HepG2 (cell line): ENCODE results near the gene NEURL2. TPM values are rescaled to one million over a fixed set of nuclear protein-coding genes. Genes with fewer than 3 reads are reported as not detected.

Experiments used
- ATAC-seq: fragments of 200-7000 bp; cut with Tn5 transposase; 3 replicates; pipeline ENCODE4 v1.9.1; 2020; ENCODE audit warnings: mild to moderate bottlenecking, moderate library complexity
- BruUV-seq: library from RNA; stranded (reverse); fragments of 400-500 nt; replicated peaks from 2 replicates; lab custom pipeline; 2021; lab: Mats Ljungman, UMichigan
- CTCF ChIA-PET: fragments of 300-600 bp; formaldehyde crosslinking; extraction: SDS; loops from one replicate; lab custom pipeline; 2021; ENCODE audit warnings: low total read pairs, inconsistent platforms, low intra/inter-chr PET ratio; lab: Yijun Ruan, JAX
- POLR2A ChIA-PET: fragments of 350-600 bp; sonication (Branson Sonifier 250); formaldehyde crosslinking; loops from one replicate; lab custom pipeline; 2020; ENCODE audit warnings: antibody characterized with exemption, inconsistent platforms; lab: Yijun Ruan, JAX
- DNase-seq: peaks from one replicate; pipeline ENCODE4 v3.0.0-alpha.2; 2015; ENCODE audit warnings: low spot score
- FAIRE-seq: peaks from 3 replicates; lab custom pipeline; 2011; peaks lifted over from hg19 to GRCh38; lab: Jason Lieb, UNC
- H2AFZ ChIP-seq: one replicate; pipeline ENCODE4 v1.6.1; 2011; ENCODE audit warnings: low read length, inconsistent platforms
- H3K27ac ChIP-seq: fragments of 300-600 bp; 3 replicates; pipeline ENCODE4 v1.8.0; 2011; ENCODE audit warnings: mixed run types, mild to moderate bottlenecking, mixed read lengths, low read length, inconsistent platforms; ENCODE audit not compliant: insufficient read depth; ENCODE audit errors: extremely low read length
- H3K27me3 ChIP-seq, 2 experiments: fragments of 200-600 bp in 1 of 2; 2 replicates in 1 of 2; 3 replicates in 1 of 2; pipeline versions ENCODE4 v1.6.0 to v1.8.0; 2011; ENCODE audit warnings: low read length in 2 of 2, mild to moderate bottlenecking in 2 of 2, moderate library complexity in 2 of 2, inconsistent platforms in 1 of 2; ENCODE audit not compliant: insufficient read depth in 2 of 2, control insufficient read depth in 1 of 2
- H3K36me3 ChIP-seq, 2 experiments: fragments of 200-600 bp in 1 of 2; replicated peaks in 1 of 2; 2 replicates in 1 of 2; 3 replicates in 1 of 2; pipeline versions ENCODE4 v1.5.1 to v1.8.0; 2011; ENCODE audit warnings: low read length in 2 of 2, inconsistent platforms in 1 of 2; ENCODE audit not compliant: insufficient read depth in 2 of 2, control insufficient read depth in 1 of 2
- H3K4me1 ChIP-seq: 2 replicates; pipeline ENCODE4 v1.5.1; 2012; ENCODE audit warnings: low read length, inconsistent platforms; ENCODE audit not compliant: insufficient read depth
- H3K4me2 ChIP-seq: 2 replicates; pipeline ENCODE4 v1.6.0; 2011; ENCODE audit warnings: low read depth, low read length, inconsistent platforms
- H3K4me3 ChIP-seq, 3 experiments: fragments of 200-600 bp in 1 of 3; sonication (generic), shearing (Covaris generic) in 1 of 3; replicated peaks in 1 of 3; 2 replicates each; pipeline ENCODE4 v1.5.1; 2011 to 2016; ENCODE audit warnings: low read length in 3 of 3, inconsistent platforms in 2 of 3, low read depth in 2 of 3, mild to moderate bottlenecking in 2 of 3, control low read depth in 1 of 3, mixed read lengths in 1 of 3; ENCODE audit not compliant: insufficient read depth in 1 of 3
- H3K79me2 ChIP-seq: one replicate; pipeline ENCODE4 v1.6.1; 2011; ENCODE audit warnings: low read length, inconsistent platforms; ENCODE audit not compliant: insufficient read depth
- H3K9ac ChIP-seq: 2 replicates; pipeline ENCODE4 v1.6.0; 2011; ENCODE audit warnings: mild to moderate bottlenecking, low read depth, low read length, inconsistent platforms; ENCODE audit not compliant: insufficient read depth
- H3K9me3 ChIP-seq: 2 replicates; pipeline ENCODE4 v1.5.1; 2012; ENCODE audit warnings: mild to moderate bottlenecking, low read length
- H4K20me1 ChIP-seq: 2 replicates; pipeline ENCODE4 v1.6.0; 2011; ENCODE audit warnings: inconsistent platforms, mild to moderate bottlenecking, low read length, moderate library complexity; ENCODE audit not compliant: insufficient read depth
- ATF4 ChIP-seq, 2 experiments: fragments of 450-650 bp in 1 of 2; sonication (generic) in 1 of 2; formaldehyde crosslinking; IDR thresholded peaks; 2 replicates each; pipeline versions ENCODE4 v1.5.0 to v1.8.0; 2020 to 2022; ENCODE audit warnings: mild to moderate bottlenecking in 1 of 2, missing genetic modification reagents in 1 of 2
- ESRRA ChIP-seq: sonication (generic); formaldehyde crosslinking; IDR thresholded peaks from 2 replicates; pipeline ENCODE4 v1.5.1; 2020; ENCODE audit warnings: mild to moderate bottlenecking, low read depth, missing genetic modification reagents
- GFI1 ChIP-seq: sonication (generic); formaldehyde crosslinking; IDR thresholded peaks from 2 replicates; pipeline ENCODE4 v1.5.0; 2020; ENCODE audit warnings: missing genetic modification reagents, mild to moderate bottlenecking, borderline replicate concordance
- IRF1 ChIP-seq: sonication (generic); formaldehyde crosslinking; IDR thresholded peaks from 2 replicates; pipeline ENCODE4 v1.4.0; 2020; ENCODE audit warnings: low read depth, mild to moderate bottlenecking, missing genetic modification reagents
- KAT7 ChIP-seq: IDR thresholded peaks from 2 replicates; pipeline ENCODE4 v1.6.1; 2018; ENCODE audit warnings: borderline replicate concordance, missing compliant biosample characterization
- MAFF ChIP-seq: IDR thresholded peaks from 2 replicates; pipeline ENCODE4 v1.6.1; 2011; ENCODE audit warnings: low read depth, low read length, improper control_type of control experiment
- MEIS1 ChIP-seq: sonication (generic); formaldehyde crosslinking; IDR thresholded peaks from 2 replicates; pipeline ENCODE4 v1.9.0; 2021; ENCODE audit warnings: mild to moderate bottlenecking, missing genetic modification reagents, moderate library complexity, borderline replicate concordance
- NFATC3 ChIP-seq: sonication (generic); formaldehyde crosslinking; IDR thresholded peaks from 2 replicates; pipeline ENCODE4 v1.5.1; 2020; ENCODE audit warnings: mild to moderate bottlenecking, missing genetic modification reagents
- NONO ChIP-seq, 2 experiments: fragments of 450-650 bp in 1 of 2; sonication (generic) in 1 of 2; formaldehyde crosslinking in 1 of 2; IDR thresholded peaks in 1 of 2; conservative IDR thresholded peaks in 1 of 2; 2 replicates each; pipeline versions ENCODE4 v1.6.1 to v1.8.0; 2017 to 2022; ENCODE audit warnings: mild to moderate bottlenecking in 1 of 2, missing genetic modification reagents in 1 of 2, moderate library complexity in 1 of 2
- POGZ ChIP-seq: sonication (generic); formaldehyde crosslinking; IDR thresholded peaks from 2 replicates; pipeline ENCODE4 v1.4.0; 2020; ENCODE audit warnings: mild to moderate bottlenecking, missing genetic modification reagents
- SAP130 ChIP-seq: IDR thresholded peaks from 2 replicates; pipeline ENCODE4 v1.6.1; 2016; ENCODE audit warnings: low read depth
- SYNCRIP ChIP-seq: fragments of 200-400 bp; formaldehyde crosslinking; IDR thresholded peaks from 2 replicates; pipeline ENCODE4 v1.6.1; 2018; ENCODE audit warnings: mild to moderate bottlenecking, low read depth, low read length; ENCODE audit not compliant: insufficient read depth
- TEAD3 ChIP-seq: optimal IDR thresholded peaks from 2 replicates; pipeline ENCODE3; 2016; ENCODE audit warnings: borderline replicate concordance
- ZFP36L1 ChIP-seq: sonication (generic); formaldehyde crosslinking; IDR thresholded peaks from 2 replicates; pipeline ENCODE4 v1.8.0; 2022; ENCODE audit warnings: mild to moderate bottlenecking, missing genetic modification reagents, moderate library complexity
- ZHX1 ChIP-seq: sonication (generic); formaldehyde crosslinking; IDR thresholded peaks from 2 replicates; pipeline ENCODE4 v1.8.1; 2022; ENCODE audit warnings: low read depth, mild to moderate bottlenecking, missing genetic modification reagents
- ZKSCAN1 ChIP-seq: fragments of 150-350 bp; IDR thresholded peaks from 2 replicates; pipeline ENCODE4 v1.6.1; 2014; ENCODE audit warnings: low read length
- ZNF256 ChIP-seq: sonication (generic); formaldehyde crosslinking; conservative IDR thresholded peaks from 2 replicates; pipeline ENCODE4 v1.4.0; 2020; ENCODE audit warnings: missing genetic modification reagents
- ZNF263 ChIP-seq: sonication (generic); formaldehyde crosslinking; IDR thresholded peaks from 2 replicates; pipeline ENCODE4 v1.4.0; 2020; ENCODE audit warnings: missing genetic modification reagents
- WGBS: methylation state at CpG from one replicate; pipeline ENCODE4 v1.1.6; 2017; ENCODE audit warnings: low lambda C conversion rate; 5-methylcytosine and 5-hydroxymethylcytosine counted together
- in situ Hi-C: cut with HindIII; loops from 2 replicates; pipeline ENCODE4 v1.10.0; 2017; ENCODE audit warnings: low pct_unique_long_range_greater_than_20kb; ENCODE audit not compliant: extremely low pct_ligation_motif_present
- intact Hi-C: fragments of 100-400 bp; cut with micrococcal nuclease; formaldehyde crosslinking; loops from one replicate; pipeline ENCODE4 v1.10.0; 2022; ENCODE audit not compliant: unreplicated experiment
- polyA plus RNA-seq, 8 experiments: library from polyadenylated mRNA; depleted of rRNA in 3 of 8; stranded (reverse) in 7 of 8; unstranded in 1 of 8; fragments of >200 nt; fragmentation: Illumina TruSeq in 4 of 8; extraction: Trizol in 4 of 8; gene quantifications; 2 replicates each; pipeline versions ENCODE4 v1.2.1 to v1.2.3, GENCODE V29; 2011 to 2016; ENCODE audit warnings: low read depth in 4 of 8, missing spikeins in 1 of 8, mixed read lengths in 1 of 8; ENCODE audit not compliant: insufficient read depth in 1 of 8
- total RNA-seq, 5 experiments: library from RNA; depleted of rRNA; stranded (reverse); fragments of >200 nt; fragmentation: Illumina TruSeq; extraction: Trizol; gene quantifications; 2 replicates each; pipeline ENCODE4 v1.2.3, GENCODE V29; 2016; ENCODE audit warnings: low read depth in 1 of 5

The NEURL2 gene
- total and polyA plus RNA-seq, 2 of the 13 experiments (the other 11 are each of a cell fraction or from before 2014, with no cell fraction given), result 7.2 to 9.7 TPM

- Histone ChIP-seq H3K9ac (peak overlapping the region; percentile 87), H3K9me3 (no peaks in the 10 kb centered on the region), H4K20me1 (no peaks in the 10 kb centered on the region), H3K79me2 (peaks cover 32% of the 10 kb centered on the region), H3K4me3 (peak overlapping the region; percentile 86 to 98 (median 96)), H3K27ac (peak overlapping the region; percentile 87), H3K27me3 (no peaks in the 10 kb centered on the region), H3K4me1 (peaks cover 45% of the 10 kb centered on the region), H2AFZ (no peak overlapping the region), H3K4me2 (peak overlapping the region; percentile 85), H3K36me3 (peaks cover 26 to 47% of the 10 kb centered on the region in 2 experiments)
- WGBS, result 42% methylated on average over 60 of the region's 79 CpGs
- in situ Hi-C loops, result loop anchor here (5.0 kb wide), 2 partner anchors 42 to 72 kb away; partner anchors contain the start of gene PCIF1
- ChIA-PET CTCF (interaction anchor here (1.2 to 2.6 kb wide), 5 partner anchors 43 to 91 kb away, joined by 3 to 19 read pairs (median 3); partner anchors contain the start of gene ZNF335), POLR2A (interaction anchor here (0.7 to 8.1 kb wide), 28 partner anchors 9 to 98 kb away, joined by 3 to 164 read pairs (median 8); partner anchors contain the start of genes ACOT8, DNTTIP1, PCIF1 and PLTP)
- peak; percentile 78 for FAIRE-seq
- TSS peak; percentile 70 for BruUV-seq
- ATAC-seq, result peak; percentile 87
- DNase-seq, result peak; percentile 92
- intact Hi-C loops, result loop anchor here (1.0 to 2.0 kb wide), 6 partner anchors 34 to 73 kb away; partner anchors contain the start of genes ACOT8, PCIF1, SNX21 and ZSWIM3
- TF ChIP-seq POGZ (CRISPR knock-in tag) (0 out of 2 replicates have a peak, but pooled peaks have one; percentile 40), TEAD3 (CRISPR knock-in tag) (peak; percentile 95), ESRRA (CRISPR knock-in tag) (peak; percentile 33; the same call in 1 of the 2 replicates), MEIS1 (no peak; the same call in 1 of the 2 replicates), SAP130 (peak; percentile 95), GFI1 (no peak), KAT7 (peak; percentile 72; the same call in 1 of the 2 replicates), IRF1 (CRISPR knock-in tag) (no peak; the same call in 1 of the 2 replicates), ZFP36L1 (0 out of 2 replicates have a peak, but pooled peaks have one; percentile 51), ZNF256 (CRISPR knock-in tag) (no peak), MAFF (no peak), NFATC3 (CRISPR knock-in tag) (peak; percentile 97), ZKSCAN1 (no peak), NONO (IDR thresholded peaks at IDR 0.05) (no peak), NONO (CRISPR knock-in tag; conservative IDR thresholded peaks at IDR 0.05) (peak; percentile 49; the same call in 1 of the 2 replicates), ATF4 (CRISPR knock-in tag; IDR thresholded peaks at IDR 0.05) (no peak), ZNF263 (peak; percentile 55), SYNCRIP (no peak), ZHX1 (CRISPR knock-in tag) (peak; percentile 39; the same call in 1 of the 2 replicates)
These were observed 677 bp downstream of the NEURL2 start for GRCh38 chr20:45890077-45890984.
